H1 (cell line): ENCODE data around the gene PRPF40B. TPM values are rescaled to one million over a fixed set of nuclear protein-coding genes. Genes with fewer than 3 reads are reported as not detected.

ENCODE experiments used
- CTCF ChIA-PET: fragments of 300-600 bp; sonication (Branson Sonifier 250); formaldehyde crosslinking; loops from one replicate; lab custom pipeline; 2021; ENCODE audit not compliant: partially characterized antibody; lab: Charles Lee
- POLR2A ChIA-PET: fragments of 300-600 bp; sonication (Branson Sonifier 250); formaldehyde crosslinking; loops from one replicate; lab custom pipeline; 2021; ENCODE audit warnings: inconsistent platforms; ENCODE audit not compliant: partially characterized antibody; lab: Charles Lee
- DNase-seq, 2 experiments: peaks; one replicate each; pipeline versions ENCODE4 v3.0.0 to v3.0.0-alpha.2; 2010 to 2022; ENCODE audit warnings: low spot score in 2 of 2, low read depth in 1 of 2, mixed read lengths in 1 of 2
- FAIRE-seq: peaks from 2 replicates; lab custom pipeline; 2011; peaks lifted over from hg19 to GRCh38; lab: Jason Lieb, UNC
- H2AFZ ChIP-seq: 2 replicates; pipeline ENCODE4 v1.8.1; 2012; ENCODE audit warnings: low read length, inconsistent platforms
- H2AK5ac ChIP-seq: 2 replicates; pipeline ENCODE4 v1.6.1; 2013; ENCODE audit warnings: low read depth, low read length
- H2BK120ac ChIP-seq: replicated peaks from 2 replicates; pipeline ENCODE3; 2013; ENCODE audit warnings: low read depth, low read length, inconsistent platforms
- H2BK12ac ChIP-seq: 2 replicates; pipeline ENCODE4 v1.6.1; 2013; ENCODE audit warnings: low read depth, low read length
- H2BK15ac ChIP-seq: 2 replicates; pipeline ENCODE4 v1.6.1; 2013; ENCODE audit warnings: low read length
- H2BK20ac ChIP-seq: 2 replicates; pipeline ENCODE4 v1.6.1; 2013; ENCODE audit warnings: low read length
- H2BK5ac ChIP-seq: 2 replicates; pipeline ENCODE4 v1.6.1; 2013; ENCODE audit warnings: low read depth, low read length
- H3K14ac ChIP-seq: 2 replicates; pipeline ENCODE4 v1.6.1; 2013; ENCODE audit warnings: inconsistent platforms; ENCODE audit not compliant: insufficient read length
- H3K18ac ChIP-seq: 2 replicates; pipeline ENCODE4 v1.6.1; 2013; ENCODE audit warnings: low read length; ENCODE audit errors: extremely low read depth
- H3K23ac ChIP-seq: 2 replicates; pipeline ENCODE4 v1.6.1; 2013; ENCODE audit warnings: inconsistent platforms; ENCODE audit not compliant: insufficient read length
- H3K23me2 ChIP-seq: 2 replicates; pipeline ENCODE4 v1.6.1; 2013; ENCODE audit warnings: low read depth, low read length
- H3K27ac ChIP-seq: 2 replicates; pipeline ENCODE4 v1.6.1; 2011; ENCODE audit warnings: low read depth, low read length, inconsistent platforms
- H3K27me3 ChIP-seq, 4 experiments: replicated peaks in 1 of 4; 1 replicate in 1 of 4; 2 replicates in 3 of 4; pipeline versions ENCODE4 v1.6.1 to v1.8.1; 2011 to 2013; ENCODE audit warnings: low read length in 3 of 4, mild to moderate bottlenecking in 3 of 4, inconsistent platforms in 2 of 4, mixed read lengths in 2 of 4, moderate library complexity in 1 of 4; ENCODE audit not compliant: control insufficient read depth in 3 of 4, insufficient read depth in 3 of 4; ENCODE audit errors: extremely low read depth in 1 of 4
- H3K36me3 ChIP-seq, 4 experiments: 2 replicates each; pipeline versions ENCODE4 v1.6.1 to v1.8.1; 2011 to 2013; ENCODE audit warnings: mild to moderate bottlenecking in 4 of 4, low read length in 3 of 4, moderate library complexity in 2 of 4, control low read depth in 1 of 4, inconsistent platforms in 1 of 4; ENCODE audit not compliant: insufficient read depth in 4 of 4, control insufficient read depth in 2 of 4
- H3K4ac ChIP-seq: replicated peaks from 2 replicates; pipeline ENCODE3; 2013; ENCODE audit warnings: low read length, low read depth, mixed read lengths, inconsistent platforms; ENCODE audit not compliant: insufficient read length
- H3K4me1 ChIP-seq, 4 experiments: replicated peaks in 1 of 4; 1 replicate in 1 of 4; 2 replicates in 3 of 4; pipeline versions ENCODE4 v1.6.1 to v1.8.1; 2011 to 2013; ENCODE audit warnings: low read length in 3 of 4, inconsistent platforms in 2 of 4, mixed read lengths in 1 of 4; ENCODE audit not compliant: insufficient read depth in 4 of 4, control insufficient read depth in 3 of 4
- H3K4me2 ChIP-seq, 2 experiments: 2 replicates each; pipeline versions ENCODE4 v1.6.1 to v1.8.1; 2011 to 2013; ENCODE audit warnings: low read depth in 2 of 2, low read length in 2 of 2, control low read depth in 1 of 2, inconsistent platforms in 1 of 2, mild to moderate bottlenecking in 1 of 2; ENCODE audit not compliant: insufficient read depth in 1 of 2
- H3K4me3 ChIP-seq, 4 experiments: fragments of 200-600, 300-600 bp in 1 of 4; sonication (generic), shearing (Covaris generic), sonication (Bioruptor Twin) in 1 of 4; 2 replicates each; pipeline versions ENCODE4 v1.5.1 to v1.8.1; 2011 to 2016; ENCODE audit warnings: low read length in 4 of 4, low read depth in 3 of 4, control low read depth in 2 of 4, inconsistent platforms in 2 of 4, mild to moderate bottlenecking in 2 of 4, mixed read lengths in 1 of 4, moderate library complexity in 1 of 4; ENCODE audit not compliant: insufficient read depth in 2 of 4; ENCODE audit errors: extremely low read depth in 1 of 4
- H3K56ac ChIP-seq: replicated peaks from 2 replicates; pipeline ENCODE3; 2013; ENCODE audit warnings: low read depth, mild to moderate bottlenecking, mixed read lengths, low read length, inconsistent platforms; ENCODE audit not compliant: insufficient read length
- H3K79me1 ChIP-seq: 2 replicates; pipeline ENCODE4 v1.6.1; 2013; ENCODE audit warnings: low read depth, low read length, control low read depth
- H3K79me2 ChIP-seq, 2 experiments: 2 replicates each; pipeline versions ENCODE4 v1.6.1 to v1.8.1; 2012 to 2013; ENCODE audit warnings: low read length in 2 of 2, mild to moderate bottlenecking in 2 of 2, inconsistent platforms in 1 of 2; ENCODE audit not compliant: insufficient read depth in 2 of 2, control insufficient read depth in 1 of 2
- H3K9ac ChIP-seq, 4 experiments: replicated peaks in 1 of 4; 1 replicate in 1 of 4; 2 replicates in 3 of 4; pipeline versions ENCODE4 v1.6.1 to v1.8.1; 2011 to 2013; ENCODE audit warnings: low read depth in 3 of 4, low read length in 3 of 4, control low read depth in 2 of 4, mild to moderate bottlenecking in 2 of 4, moderate library complexity in 2 of 4, inconsistent platforms in 1 of 4; ENCODE audit errors: extremely low read depth in 1 of 4
- H3K9me3 ChIP-seq, 2 experiments: 2 replicates each; pipeline versions ENCODE4 v1.6.1 to v1.8.1; 2012 to 2013; ENCODE audit warnings: mild to moderate bottlenecking in 2 of 2, moderate library complexity in 2 of 2, control low read depth in 1 of 2, inconsistent platforms in 1 of 2, low read depth in 1 of 2, low read length in 1 of 2, mixed read lengths in 1 of 2; ENCODE audit not compliant: insufficient read depth in 2 of 2
- H4K20me1 ChIP-seq, 2 experiments: replicated peaks in 1 of 2; 2 replicates each; pipeline versions ENCODE3 to v1.8.1; 2011 to 2013; ENCODE audit warnings: inconsistent platforms in 2 of 2, low read length in 2 of 2, mild to moderate bottlenecking in 1 of 2; ENCODE audit not compliant: insufficient read depth in 2 of 2, control insufficient read depth in 1 of 2
- H4K5ac ChIP-seq: 2 replicates; pipeline ENCODE4 v1.6.1; 2013; ENCODE audit warnings: low read length, low read depth, mixed read lengths, inconsistent platforms; ENCODE audit not compliant: insufficient read length
- H4K8ac ChIP-seq: 2 replicates; pipeline ENCODE4 v1.8.0; 2013; ENCODE audit warnings: mild to moderate bottlenecking, moderate library complexity, low read length, inconsistent platforms; ENCODE audit not compliant: insufficient read depth; ENCODE audit errors: extremely low read depth
- H4K91ac ChIP-seq: replicated peaks from 2 replicates; pipeline ENCODE3; 2013; ENCODE audit warnings: low read length, mixed read lengths, inconsistent platforms; ENCODE audit not compliant: insufficient read length
- WGBS, 2 experiments: shearing (Covaris generic) in 1 of 2; methylation state at CpG; one replicate each; pipeline versions ENCODE4 v1.1.6 to v1.1.7; 2013 to 2015; ENCODE audit warnings: low lambda C conversion rate in 2 of 2, mixed read lengths in 2 of 2, inconsistent platforms in 1 of 2, low coverage in 1 of 2, missing lambda C conversion rate in 1 of 2; ENCODE audit not compliant: insufficient replicate concordance in 2 of 2, insufficient coverage in 1 of 2, insufficient read length in 1 of 2; ENCODE audit errors: extremely low coverage in 1 of 2, missing lambda C conversion rate in 1 of 2; 5-methylcytosine and 5-hydroxymethylcytosine counted together
- polyA plus RNA-seq, 7 experiments: library from polyadenylated mRNA; depleted of rRNA in 3 of 7; stranded (reverse) in 5 of 7; unstranded in 2 of 7; fragments of >200 nt in 5 of 7; fragments of 200-250 nt in 2 of 7; gene quantifications; 1 replicate in 5 of 7; 2 replicates in 1 of 7; 4 replicates in 1 of 7; pipeline versions ENCODE4 v1.2.1 to v1.2.3, GENCODE V29; 2011 to 2013; ENCODE audit warnings: missing spikeins in 2 of 7, mixed read lengths in 2 of 7
- total RNA-seq: library from RNA; stranded (reverse); fragmentation: NEBNext Ultra II Directional; extraction: Animal tissue kit (Norgen Biotek cat#: 25700); gene quantifications from 2 replicates; pipeline ENCODE4 v1.2.1, GENCODE V29; 2021

PRPF40B gene
- total and polyA plus RNA-seq, 2 of the 8 experiments (the other 6 are each of a cell fraction or from before 2014, with no cell fraction given), result 14.4 to 24.4 TPM

- Histone ChIP-seq H3K36me3 (no peaks in the 10 kb centered on the region; a peak in 1 of 8 replicates), H3K9me3 (no peaks in the 10 kb centered on the region), H3K4ac (no peak overlapping the region), H2BK120ac (no peak overlapping the region), H3K4me1 (peaks cover 0 to 3% (median 2%) of the 10 kb centered on the region in 4 experiments; a peak in 3 of 7 replicates), H4K5ac (no peak overlapping the region), H3K4me2 (no peak overlapping the region), H3K27ac (no peak overlapping the region), H3K79me2 (no peaks in the 10 kb centered on the region; a peak in 1 of 4 replicates), H2BK5ac (peak overlapping the region; percentile 16; the same call in 1 of the 2 replicates), H4K91ac (no peak overlapping the region), H3K18ac (no peak overlapping the region), H2AK5ac (no peak overlapping the region), H4K20me1 (peaks cover 0 to 5% of the 10 kb centered on the region in 2 experiments), H3K23me2 (no peaks in the 10 kb centered on the region; the same call in 1 of the 2 replicates), H3K9ac (peak overlapping the region in 1 of 4 experiments; percentile 15; a peak in 1 of 7 replicates), H2BK20ac (no peak overlapping the region), H2BK15ac (no peak overlapping the region), H3K56ac (no peak overlapping the region), H4K8ac (no peak overlapping the region), H3K23ac (no peak overlapping the region), H3K27me3 (no peaks in the 10 kb centered on the region), H3K14ac (no peak overlapping the region), H2AFZ (no peak overlapping the region), H3K4me3 (no peak overlapping the region), H3K79me1 (no peaks in the 10 kb centered on the region; the same call in 1 of the 2 replicates), H2BK12ac (no peak overlapping the region)
- ChIA-PET POLR2A (interaction anchor here (0.8 to 2.7 kb wide), 5 partner anchors 17 to 37 kb away, joined by 3 to 6 read pairs (median 4); no protein-coding TSS in a partner anchor), CTCF (interaction anchor here (0.6 to 10.8 kb wide), 8 partner anchors 8 to 254 kb away, joined by 3 to 171 read pairs (median 3); no protein-coding TSS in a partner anchor)
- 93% methylated on average over 16 of the region's 16 CpGs; no CpG with 5 or more reads in 1 of the 2 experiments for WGBS, 2 experiments
- FAIRE-seq (no peak), DNase-seq (no peak)
Measured at GRCh38 chr12:49585477-49586459, 37.6 kb upstream of the PRPF40B start.
